ENCODE measurements around the gene MAGEB3.
"Not testable (repeated sequence)": the region's sequence is repeated elsewhere in the genome, so short reads cannot be mapped to it uniquely, and the experiment has no call there.

The MAGEB3 gene

GRCh38 chrX:30230395-30230794 is at the start of gene MAGEB3:
Gene MAGEB3, plus strand, starts transcription at chrX:30230657. Its CDS starts 5,268 bp downstream, at chrX:30235925.
- DNase-seq (no peak), ATAC-seq (no peak)

DNA sequence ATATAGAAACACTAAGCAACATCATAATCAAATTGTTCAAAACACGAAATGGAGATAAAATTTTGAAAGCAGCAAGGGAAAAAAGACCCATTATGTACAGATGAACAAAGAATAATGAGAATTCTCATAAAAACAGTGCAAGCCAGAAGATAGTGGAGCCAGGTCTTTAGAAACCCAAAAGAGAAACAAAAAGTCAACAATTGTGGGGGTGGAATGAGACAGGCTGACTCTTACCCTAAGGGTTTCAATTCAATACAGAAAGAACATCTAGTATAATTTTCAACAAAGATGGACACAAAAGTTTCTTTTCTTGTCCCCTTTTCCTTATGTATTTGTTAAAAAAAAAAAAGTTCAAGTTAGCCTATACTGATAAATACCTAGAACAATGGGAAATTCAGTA is 49.1 kb upstream of the MAGEB3 start:
- ATAC-seq (no peak), DNase-seq (no peak)

DNA sequence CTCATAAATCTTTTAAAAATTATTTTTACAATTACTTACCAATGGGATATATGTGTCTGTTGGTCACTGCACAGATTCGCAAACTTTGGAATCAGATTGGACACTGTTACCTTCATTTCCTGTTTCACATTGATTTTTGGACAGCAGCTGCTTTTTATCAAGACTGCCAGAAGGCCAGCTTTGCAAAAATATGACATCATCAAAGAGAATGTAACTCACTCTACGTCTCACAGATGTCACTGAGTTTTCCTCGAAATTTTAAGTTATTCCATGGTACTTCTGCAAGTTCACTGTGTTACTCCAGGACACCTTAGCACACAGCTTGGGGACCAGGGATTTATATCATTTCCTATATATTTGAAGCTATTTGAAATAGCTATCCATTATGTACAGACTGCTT is 46.9 kb upstream of the MAGEB3 start:
- no peak for ATAC-seq
- DNase-seq, result no peak

DNA sequence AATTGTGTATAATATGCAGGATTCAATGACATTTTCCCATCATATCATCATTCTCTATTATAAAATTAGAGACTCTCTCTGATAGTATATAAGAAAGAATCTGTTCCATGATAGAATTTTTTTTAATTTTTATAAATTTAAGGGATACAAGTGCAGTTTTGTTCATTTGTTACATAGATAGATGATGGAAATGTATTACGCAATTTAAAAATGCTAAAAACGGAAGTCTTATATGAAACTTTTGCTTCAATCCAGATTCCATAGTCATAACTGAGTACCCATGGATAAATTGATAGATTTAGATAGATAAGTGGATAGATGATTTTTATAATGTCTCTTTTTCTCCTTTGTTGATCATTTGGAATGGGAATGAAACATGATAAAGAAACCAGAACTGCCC is 40.0 kb upstream of the MAGEB3 start:
- no peak for ATAC-seq
- no peak for DNase-seq

DNA sequence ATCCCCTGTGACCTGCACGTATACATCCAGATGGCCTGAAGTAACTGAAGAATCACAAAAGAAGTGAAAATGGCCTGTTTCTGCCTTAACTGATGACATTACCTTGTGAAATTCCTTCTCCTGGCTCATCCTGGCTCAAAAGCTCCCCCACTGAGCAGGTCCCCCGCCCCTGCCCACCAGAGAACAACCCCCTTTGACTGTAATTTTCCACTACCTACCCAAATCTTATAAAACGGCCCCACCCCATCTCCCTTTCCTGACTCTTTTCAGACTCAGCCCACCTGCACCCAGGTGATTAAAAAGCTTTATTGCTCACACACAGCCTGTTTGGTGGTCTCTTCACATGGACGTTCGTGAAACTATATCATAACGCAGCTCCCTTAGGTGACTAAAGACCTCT is 36.5 kb upstream of the MAGEB3 start:
- ATAC-seq, result not testable (repeated sequence)

DNA sequence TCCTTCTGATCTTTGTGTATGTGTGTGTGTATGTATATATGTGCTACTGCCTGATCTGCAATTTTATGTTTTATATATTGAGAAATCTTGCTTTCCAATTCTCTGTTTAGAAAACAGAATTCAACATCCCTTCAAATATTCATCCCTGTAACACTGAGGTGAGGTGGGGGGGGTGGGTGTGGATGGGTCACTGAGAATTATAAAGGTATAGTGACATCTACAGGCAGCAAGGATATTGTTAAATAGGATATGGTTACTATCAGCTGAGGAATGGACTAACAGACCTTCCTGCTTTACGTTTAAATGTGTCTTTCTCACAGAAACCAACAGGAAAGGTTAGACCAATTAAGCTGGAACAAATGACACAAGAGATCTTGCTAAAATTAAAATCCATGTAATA is 34.1 kb upstream of the MAGEB3 start:
- ATAC-seq (no peak), DNase-seq (no peak)

More for the DNA sequence above, 36.5 kb upstream of the MAGEB3 start:
- not testable (repeated sequence) for DNase-seq

DNA sequence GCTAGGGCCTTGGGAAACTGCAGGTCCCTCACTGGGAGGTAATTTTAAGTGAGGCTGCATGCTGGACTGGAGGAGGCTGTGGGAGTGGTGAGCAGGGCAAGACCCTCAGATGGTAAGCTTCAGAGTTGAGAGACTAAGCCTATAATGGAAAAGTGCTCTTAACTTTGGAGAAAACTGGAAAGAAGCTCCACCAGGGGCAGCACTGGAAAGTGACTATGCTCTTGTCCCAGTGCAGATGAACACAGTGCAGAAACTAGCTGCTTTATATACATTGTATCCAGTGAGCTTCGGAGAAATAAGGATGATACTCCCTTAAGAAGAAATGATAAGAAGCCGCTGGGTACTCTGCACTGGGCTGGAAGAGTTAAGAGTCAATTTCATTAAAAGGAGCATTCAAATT is 18.3 kb upstream of the MAGEB3 start:
- DNase-seq (no peak), ATAC-seq (no peak)

- DNase-seq (no peak), ATAC-seq (no peak)
Observed at GRCh38 chrX:30215357-30215843, 15.1 kb upstream of the MAGEB3 start, which contains the start of gene MAGEB2. Gene MAGEB2, plus strand, starts transcription at chrX:30215563. Its CDS starts 3,018 bp downstream, at chrX:30218581.

DNA sequence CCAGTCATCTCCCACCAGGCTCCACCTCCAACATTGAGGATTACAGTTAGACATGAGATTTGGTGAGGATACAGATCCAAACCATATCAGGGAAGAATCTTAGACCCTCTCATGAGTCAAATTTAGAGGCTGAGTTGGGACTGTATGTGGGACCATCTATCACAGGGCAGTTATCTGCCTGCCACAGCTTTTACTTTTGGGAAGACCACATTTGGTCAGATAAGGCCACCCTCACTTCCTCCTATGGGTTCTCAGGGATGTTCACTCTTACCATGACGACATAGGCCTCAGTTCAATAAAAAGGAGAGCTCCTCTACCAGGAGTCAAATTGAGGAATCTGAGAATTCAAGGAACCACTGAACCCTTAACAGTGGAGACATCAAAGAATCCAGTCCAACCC is 13.0 kb upstream of the MAGEB3 start:
- ATAC-seq (no peak), DNase-seq (no peak)

GRCh38 chrX:30219372-30219771 is 11.1 kb upstream of the MAGEB3 start:
- DNase-seq (no peak), ATAC-seq (no peak)

GRCh38 chrX:30220661-30221060 is 9.8 kb upstream of the MAGEB3 start:
- DNase-seq (no peak), ATAC-seq (no peak)

GRCh38 chrX:30224536-30224935 is 5.9 kb upstream of the MAGEB3 start:
- no peak for ATAC-seq
- no peak for DNase-seq

DNA sequence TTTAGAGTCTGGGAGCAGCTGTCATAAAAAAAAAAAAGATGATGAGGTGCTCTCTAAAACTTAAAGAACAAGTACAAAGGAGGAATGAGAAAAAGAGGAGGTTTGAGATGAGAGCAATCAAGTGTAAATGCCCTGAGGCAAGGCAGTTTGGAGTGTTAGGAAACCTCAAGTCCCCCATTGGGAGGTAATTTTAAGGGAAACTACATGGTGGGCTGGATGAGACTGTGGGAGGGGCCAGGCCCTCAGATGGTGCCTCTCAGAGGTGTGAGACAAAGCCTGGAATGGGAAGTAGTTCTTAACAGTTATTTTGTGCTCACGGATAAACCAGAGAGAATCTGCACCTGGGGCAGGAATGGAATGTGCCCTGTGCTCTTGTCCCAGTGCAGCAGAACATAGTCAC is 1.9 kb upstream of the MAGEB3 start:
- ATAC-seq (no peak), DNase-seq (no peak)

- no peak for DNase-seq
- no peak for ATAC-seq
Observed at GRCh38 chrX:30241724-30242415, 11.4 kb downstream of the MAGEB3 start, which contains the start of gene MAGEB4. Gene MAGEB4, plus strand, starts transcription at chrX:30242000. Its CDS starts 136 bp downstream, at chrX:30242136.

GRCh38 chrX:30246769-30247489 is 16.5 kb downstream of the MAGEB3 start, which contains the start of gene MAGEB1:
Gene MAGEB1, plus strand, starts transcription at chrX:30247146. Its CDS starts 3,348 bp downstream, at chrX:30250494.
- no peak for ATAC-seq
- DNase-seq, result no peak

- DNase-seq, result no peak
- no peak for ATAC-seq
Observed at GRCh38 chrX:30248854-30249253, 18.4 kb downstream of the MAGEB3 start.

- DNase-seq (no peak), ATAC-seq (no peak)
Observed at GRCh38 chrX:30253257-30253656, 22.8 kb downstream of the MAGEB3 start.

DNA sequence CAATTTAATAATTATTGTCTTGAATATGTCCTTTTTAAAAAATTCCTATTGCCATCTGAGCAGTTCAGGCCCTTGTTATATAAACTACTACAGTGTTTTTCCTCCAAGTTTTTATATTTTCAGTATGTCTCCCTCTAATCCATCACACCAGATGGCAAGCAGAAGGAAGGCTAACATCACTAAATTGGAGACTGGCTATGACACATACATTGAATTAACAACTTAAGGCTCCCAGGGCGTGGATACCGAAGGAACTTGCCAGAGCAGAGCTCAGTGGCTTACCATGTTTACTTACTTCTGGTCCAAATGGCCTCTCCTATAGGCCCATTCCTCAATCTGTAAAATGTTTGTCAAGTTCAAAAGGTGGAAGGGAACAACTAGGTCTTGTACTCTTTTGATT is 29.5 kb downstream of the MAGEB3 start:
- DNase-seq (no peak), ATAC-seq (no peak)

GRCh38 chrX:30261012-30261411 is 30.6 kb downstream of the MAGEB3 start:
- no peak for ATAC-seq
- no peak for DNase-seq

DNA sequence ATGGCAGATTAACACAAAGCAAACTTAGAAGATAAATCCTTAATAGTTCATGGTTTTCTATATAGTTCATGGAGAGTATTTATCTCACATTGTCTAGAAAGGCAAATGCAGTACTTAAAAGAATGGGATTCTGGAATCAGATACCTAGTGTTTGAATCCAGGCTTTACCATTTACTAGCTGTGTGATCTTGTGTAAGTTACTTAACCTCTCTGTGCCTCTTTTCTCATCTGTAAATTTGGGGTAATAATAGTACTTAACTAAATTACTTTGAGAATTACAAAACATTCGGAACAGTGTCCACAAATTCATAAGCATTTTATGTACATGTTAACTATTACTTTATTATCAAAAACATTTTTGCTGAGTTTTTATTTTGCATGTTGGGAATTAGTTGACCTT is 32.3 kb downstream of the MAGEB3 start:
- no peak for ATAC-seq
- DNase-seq, result no peak

GRCh38 chrX:30270639-30271038 is 40.2 kb downstream of the MAGEB3 start:
- no peak for ATAC-seq
- no peak for DNase-seq

- ATAC-seq, result no peak
- no peak for DNase-seq
Observed at GRCh38 chrX:30275498-30275897, 45.0 kb downstream of the MAGEB3 start.

DNA sequence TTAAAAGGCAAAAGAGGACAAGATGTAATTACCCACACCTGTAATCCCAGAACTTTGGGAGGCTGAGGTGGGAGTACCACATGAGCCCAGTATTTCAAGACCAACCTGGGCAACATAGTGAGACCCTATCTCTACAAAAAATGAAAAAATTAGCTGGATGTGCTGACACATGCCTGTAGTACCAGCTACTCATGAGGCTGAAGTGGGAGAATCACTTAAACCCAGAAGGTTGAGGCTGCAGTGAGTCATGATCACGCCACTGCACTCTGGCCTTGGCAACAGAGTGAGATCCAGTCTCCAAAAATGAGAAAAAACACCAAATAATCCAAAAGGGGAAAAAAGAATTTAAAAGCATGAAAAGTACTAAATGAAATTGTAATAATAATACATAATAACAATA is 47.9 kb downstream of the MAGEB3 start:
- no peak for ATAC-seq
- DNase-seq, result no peak
